Measurements from ENCODE around the gene NEURL3.

Gene NEURL3

GRCh38 chr2:96485751-96486651 is 19.2 kb downstream of the NEURL3 start:
- H3K27ac ChIP-seq, result no peak overlapping the region
- TF ChIP-seq CTCF (IDR thresholded peaks at IDR 0.05) (no peak), ZFX (IDR thresholded peaks at IDR 0.05; ENCODE audit: borderline replicate concordance) (no peak)

GRCh38 chr2:96485350-96485749 is 19.8 kb downstream of the NEURL3 start:
- H3K27ac ChIP-seq, result no peak overlapping the region
- TF ChIP-seq CTCF (IDR thresholded peaks at IDR 0.05), result no peak

- H3K27ac ChIP-seq, result no peak overlapping the region
- no peak for TF ChIP-seq CTCF (IDR thresholded peaks at IDR 0.05)
- TF ChIP-seq ZFX (IDR thresholded peaks at IDR 0.05; ENCODE audit: borderline replicate concordance), result no peak
These were observed 21.1 kb downstream of the NEURL3 start for GRCh38 chr2:96484091-96484490.

- TF ChIP-seq CTCF (IDR thresholded peaks at IDR 0.05), result no peak
- TF ChIP-seq ZFX (IDR thresholded peaks at IDR 0.05; ENCODE audit: borderline replicate concordance), result no peak
- H3K27ac ChIP-seq, result no peak overlapping the region
These were observed 27.7 kb downstream of the NEURL3 start for GRCh38 chr2:96477458-96477857.

GRCh38 chr2:96471772-96472171 is 33.4 kb downstream of the NEURL3 start:
- no peak for TF ChIP-seq ZFX (IDR thresholded peaks at IDR 0.05; ENCODE audit: borderline replicate concordance)
- no peak for TF ChIP-seq CTCF (IDR thresholded peaks at IDR 0.05)
- no peak overlapping the region for H3K27ac ChIP-seq

- TF ChIP-seq ZFX (IDR thresholded peaks at IDR 0.05; ENCODE audit: borderline replicate concordance) (no peak), CTCF (IDR thresholded peaks at IDR 0.05) (peak; percentile 82)
- H3K27ac ChIP-seq, result no peak overlapping the region
These were observed 34.5 kb downstream of the NEURL3 start for GRCh38 chr2:96470636-96471035.

- TF ChIP-seq CTCF (IDR thresholded peaks at IDR 0.05), result no peak
- no peak for TF ChIP-seq ZFX (IDR thresholded peaks at IDR 0.05; ENCODE audit: borderline replicate concordance)
- H3K27ac ChIP-seq, result no peak overlapping the region
These were observed 35.0 kb downstream of the NEURL3 start for GRCh38 chr2:96470109-96470508.

All from 22Rv1 (cell line).